22Rv1 (cell line): ENCODE results near the gene ZNF616.
A peak's percentile ranks its signal among the peaks of the same experiment; 100 is the strongest.
"Not testable (repeated sequence)": the region's sequence is repeated elsewhere in the genome, so short reads cannot be mapped to it uniquely, and the experiment has no call there.

Experiments used
- H3K27ac ChIP-seq: fragments of 450-650 bp; 2 replicates; pipeline ENCODE4 v1.5.1; 2017
- ZFX ChIP-seq: fragments of 450-650 bp; IDR thresholded peaks from 2 replicates; pipeline ENCODE4 v1.6.1; 2017; ENCODE audit warnings: antibody characterized with exemption, borderline replicate concordance
- TF ChIP-seq, protein P1 (sequence below): fragments of 450-650 bp; IDR thresholded peaks from 2 replicates; pipeline ENCODE4 v1.5.1; 2017; ENCODE audit warnings: mild to moderate bottlenecking

Gene ZNF616

DNA sequence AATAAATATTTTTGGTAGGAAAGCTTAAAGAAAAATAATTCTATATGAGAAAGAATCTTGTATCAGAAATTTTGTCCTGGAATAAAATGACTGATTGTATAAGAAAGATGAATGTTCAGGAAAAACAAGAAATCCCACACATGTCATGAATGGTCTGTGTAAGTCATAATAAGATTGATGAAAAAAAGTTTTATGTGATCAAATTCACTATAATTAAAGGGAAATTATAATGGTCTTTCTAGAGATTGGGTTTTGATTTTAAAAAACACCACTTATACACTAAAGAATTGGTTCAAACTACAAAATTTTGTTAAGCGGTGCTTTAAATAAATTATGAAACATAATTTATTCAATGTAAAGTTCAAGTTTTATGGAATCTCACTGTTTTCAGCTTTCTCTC lies 37.0 kb downstream of the ZNF616 start:
- TF ChIP-seq ZFX = no peak
- TF ChIP-seq, protein P1, sequence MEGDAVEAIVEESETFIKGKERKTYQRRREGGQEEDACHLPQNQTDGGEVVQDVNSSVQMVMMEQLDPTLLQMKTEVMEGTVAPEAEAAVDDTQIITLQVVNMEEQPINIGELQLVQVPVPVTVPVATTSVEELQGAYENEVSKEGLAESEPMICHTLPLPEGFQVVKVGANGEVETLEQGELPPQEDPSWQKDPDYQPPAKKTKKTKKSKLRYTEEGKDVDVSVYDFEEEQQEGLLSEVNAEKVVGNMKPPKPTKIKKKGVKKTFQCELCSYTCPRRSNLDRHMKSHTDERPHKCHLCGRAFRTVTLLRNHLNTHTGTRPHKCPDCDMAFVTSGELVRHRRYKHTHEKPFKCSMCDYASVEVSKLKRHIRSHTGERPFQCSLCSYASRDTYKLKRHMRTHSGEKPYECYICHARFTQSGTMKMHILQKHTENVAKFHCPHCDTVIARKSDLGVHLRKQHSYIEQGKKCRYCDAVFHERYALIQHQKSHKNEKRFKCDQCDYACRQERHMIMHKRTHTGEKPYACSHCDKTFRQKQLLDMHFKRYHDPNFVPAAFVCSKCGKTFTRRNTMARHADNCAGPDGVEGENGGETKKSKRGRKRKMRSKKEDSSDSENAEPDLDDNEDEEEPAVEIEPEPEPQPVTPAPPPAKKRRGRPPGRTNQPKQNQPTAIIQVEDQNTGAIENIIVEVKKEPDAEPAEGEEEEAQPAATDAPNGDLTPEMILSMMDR = no peak
- H3K27ac ChIP-seq = no peak overlapping the region

DNA sequence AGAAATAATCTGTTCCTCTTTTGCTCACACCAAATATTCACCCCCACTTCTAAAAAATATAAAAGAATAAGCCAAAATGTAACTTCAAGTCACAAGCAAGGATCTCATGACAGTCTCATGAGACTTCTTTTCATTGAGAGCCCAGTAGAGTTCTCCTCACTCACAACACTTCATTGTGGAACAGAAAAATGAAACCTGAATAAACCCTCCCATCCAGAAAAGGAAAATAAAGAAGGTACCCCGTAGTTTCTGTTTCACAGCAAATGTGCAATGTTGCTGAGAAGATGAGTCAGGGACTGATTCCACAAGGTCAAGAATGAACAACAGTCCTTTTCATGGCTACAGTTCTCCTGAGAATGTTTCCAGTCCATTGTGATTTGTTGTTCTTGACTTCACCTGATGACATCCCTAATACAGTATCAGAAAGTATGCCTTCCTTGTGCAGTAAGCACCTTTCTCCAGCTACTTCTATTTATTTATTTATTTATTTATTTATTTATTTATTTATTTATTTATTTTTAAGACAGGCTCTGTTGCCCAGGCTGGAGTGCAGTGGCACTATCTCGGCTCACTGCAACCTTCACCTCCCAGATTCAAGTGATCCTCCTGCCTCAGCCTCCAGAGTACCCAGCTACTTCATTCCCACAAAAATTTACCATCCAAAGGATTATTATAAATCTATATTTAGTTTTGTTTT lies 37.7 kb downstream of the ZNF616 start:
- no peak for TF ChIP-seq ZFX
- TF ChIP-seq, protein P1 = no peak
- no peak overlapping the region for H3K27ac ChIP-seq

DNA sequence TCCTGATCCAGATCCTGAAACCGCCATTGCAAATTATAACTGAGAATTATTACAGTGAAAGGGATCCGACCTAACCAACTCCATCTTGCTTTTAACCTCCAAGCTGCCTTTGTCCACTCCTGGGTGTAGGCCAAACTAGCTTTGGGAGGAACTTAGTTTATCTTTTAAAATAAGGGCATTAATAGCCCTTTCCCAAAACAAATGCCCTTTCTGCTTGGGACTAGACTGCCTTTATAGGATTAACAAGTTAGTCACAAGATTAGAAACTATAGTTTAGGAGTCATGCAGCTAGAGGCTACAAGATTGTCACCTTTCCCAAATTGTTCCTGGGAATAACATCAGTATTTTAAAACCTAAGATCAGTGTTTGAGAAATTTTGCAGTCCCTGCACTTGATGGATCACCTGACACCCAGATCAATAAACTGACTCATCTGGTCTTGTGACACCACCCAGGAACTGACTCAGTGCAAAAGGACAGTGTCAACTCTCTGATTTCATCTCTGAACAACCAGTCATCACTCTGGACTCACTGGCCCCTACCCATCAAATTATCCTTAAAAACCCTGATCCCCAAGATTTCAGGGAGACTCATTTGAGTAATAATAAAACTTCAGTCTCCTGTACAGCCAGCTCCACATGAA lies 40.1 kb downstream of the ZNF616 start:
- TF ChIP-seq, protein P1 = no peak
- TF ChIP-seq ZFX = no peak

DNA sequence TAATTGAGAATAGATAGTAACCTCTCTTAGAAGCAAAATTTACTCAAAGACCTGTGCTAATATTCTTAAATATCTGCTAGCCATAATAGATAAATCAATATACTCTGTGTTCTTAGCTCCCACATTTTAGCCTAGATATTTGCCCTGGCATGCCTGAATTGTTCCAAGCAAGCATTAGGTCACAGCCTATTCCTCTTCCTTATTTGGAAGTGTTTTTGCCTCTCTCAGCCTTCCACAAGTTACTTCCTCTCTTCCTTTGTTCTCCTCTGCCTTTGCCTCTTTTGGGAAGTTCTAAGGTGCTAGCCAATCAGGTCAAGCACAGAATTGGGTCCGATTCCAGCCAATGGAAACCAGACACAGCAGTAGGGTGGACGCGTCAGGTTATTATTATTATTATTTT lies 43.3 kb downstream of the ZNF616 start:
- not testable (repeated sequence) for H3K27ac ChIP-seq

More for the DNA sequence above, 40.1 kb downstream of the ZNF616 start:
- no peak overlapping the region for H3K27ac ChIP-seq

DNA sequence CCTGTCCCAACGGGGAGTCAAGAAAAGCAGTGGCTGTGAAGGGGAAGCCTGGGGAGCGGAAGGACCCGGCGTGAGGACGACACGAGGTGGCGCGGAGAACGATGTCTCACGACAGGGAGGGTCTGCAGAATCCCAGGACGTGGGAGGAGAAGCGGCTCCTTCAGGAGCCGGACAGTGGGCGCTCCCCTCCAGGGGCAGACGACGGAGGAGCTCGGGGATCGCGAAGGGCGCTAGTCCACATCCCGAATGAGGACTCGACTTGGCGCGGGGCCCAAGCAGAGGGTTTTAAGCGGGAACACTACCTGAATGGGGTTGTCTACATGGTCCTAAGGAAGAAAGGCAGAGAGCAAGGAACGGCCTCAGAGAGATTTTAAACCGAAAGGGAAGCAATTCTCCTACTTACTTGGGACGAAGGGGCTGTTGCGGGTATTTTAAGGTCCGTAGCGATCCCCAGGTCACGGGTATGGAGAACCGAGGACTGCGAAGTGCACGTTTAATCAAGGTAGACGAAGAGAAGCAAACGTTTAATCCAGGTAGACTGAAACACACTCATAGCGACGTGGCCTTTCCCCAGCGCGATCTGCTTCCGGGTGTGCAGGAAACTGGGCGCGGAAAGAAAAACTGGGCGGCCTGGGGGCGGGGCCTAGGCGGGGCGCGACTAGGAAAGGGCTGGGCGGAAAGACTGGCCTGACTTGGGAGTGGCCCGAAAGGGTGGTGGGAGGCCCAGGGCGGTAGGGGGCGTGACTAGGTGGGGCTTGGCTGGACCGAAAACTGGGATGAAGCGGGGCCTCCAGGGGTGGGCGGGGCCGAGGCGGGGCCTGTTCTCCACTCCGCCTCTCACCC lies 44.3 kb downstream of the ZNF616 start, which contains the start of gene ZNF841:
ZNF841 (minus strand) TSS at position 594 of the 843 bp plus-strand sequence. CDS start 10,964 bp downstream, outside the sequence.
- H3K27ac ChIP-seq = peak within 1 kb of the TSS; percentile 74
- TF ChIP-seq ZFX = no peak
- TF ChIP-seq, protein P1 = no peak

DNA sequence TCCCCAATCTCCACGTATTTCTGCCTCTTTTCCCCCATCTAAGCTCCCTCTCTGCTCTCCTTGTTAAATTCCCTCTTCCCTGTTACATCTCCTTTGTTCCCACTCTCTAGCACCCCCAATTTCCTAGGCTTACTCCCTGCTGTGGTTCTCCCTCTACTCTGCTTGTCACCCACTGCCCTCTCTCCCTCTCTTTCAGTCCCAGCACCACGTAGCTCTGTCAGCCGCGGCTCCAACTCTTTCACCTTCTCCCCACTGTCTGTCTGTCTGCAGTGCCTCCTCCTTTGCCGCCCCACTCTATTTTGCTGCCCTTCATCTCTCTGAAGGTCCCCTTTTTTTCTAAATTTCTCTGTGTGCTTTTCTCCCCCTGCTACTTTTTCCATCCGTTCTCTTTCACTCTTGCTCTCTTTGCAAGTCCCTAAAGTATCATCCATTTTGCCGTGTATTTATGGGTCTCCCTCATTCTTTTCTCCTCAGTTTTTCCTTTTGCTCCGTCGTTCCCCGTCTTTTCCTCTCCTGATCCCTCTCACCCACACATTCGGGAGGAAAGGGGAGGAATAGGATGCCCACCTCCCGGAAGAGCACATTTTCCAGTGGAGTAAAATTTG lies 45.1 kb downstream of the ZNF616 start:
- peak overlapping the region; percentile 74; the same call in 1 of the 2 replicates for H3K27ac ChIP-seq
- TF ChIP-seq, protein P1 = no peak
- TF ChIP-seq ZFX = no peak

DNA sequence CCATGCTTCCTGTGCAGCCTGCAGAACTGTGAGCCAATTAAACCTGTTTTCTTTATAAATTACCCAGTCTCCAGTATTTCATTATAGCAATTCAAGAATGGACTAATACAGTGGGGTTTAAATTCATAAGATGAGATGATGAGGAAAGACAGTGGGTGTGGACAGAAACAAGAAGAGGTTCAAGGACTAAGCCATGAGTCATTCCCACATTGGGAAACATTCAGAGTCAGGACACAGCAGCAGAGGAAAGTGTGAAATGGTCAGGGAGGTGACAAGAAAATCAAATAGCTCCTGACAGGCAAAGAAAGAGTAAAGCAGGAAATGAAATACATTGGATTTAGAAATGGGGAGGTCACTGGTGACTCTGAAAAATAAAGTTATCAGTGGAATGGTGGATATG lies 53.3 kb downstream of the ZNF616 start:
- TF ChIP-seq, protein P1 = no peak
- no peak for TF ChIP-seq ZFX
- no peak overlapping the region for H3K27ac ChIP-seq
